ENCODE measurements around the gene UMOD.

UMOD gene

DNA sequence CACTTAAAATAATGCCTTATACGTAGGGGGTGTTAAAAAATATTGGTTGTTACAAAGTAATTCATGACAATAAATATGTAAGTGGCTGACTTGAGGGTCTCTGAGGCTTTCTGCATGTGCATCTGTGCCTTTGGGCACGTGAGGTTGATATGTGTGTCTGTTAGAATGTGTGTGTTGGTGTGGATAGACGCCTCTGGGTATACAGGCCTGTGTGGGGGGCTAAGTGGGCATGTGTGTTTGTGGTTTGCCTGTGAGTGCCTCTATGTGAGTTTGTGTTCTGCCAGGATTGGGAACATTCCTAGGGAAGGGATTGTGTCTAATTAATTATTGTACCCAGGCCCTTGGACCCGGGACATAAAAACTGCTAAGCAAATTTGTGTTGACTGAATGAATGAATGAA is 44.2 kb downstream of the UMOD start:
- TF ChIP-seq GATA3 (IDR thresholded peaks at IDR 0.05; ENCODE audit: low read depth, low read length), result no peak
- no peak for TF ChIP-seq GATA2 (IDR thresholded peaks at IDR 0.05; ENCODE audit: low read depth, low read length)

DNA sequence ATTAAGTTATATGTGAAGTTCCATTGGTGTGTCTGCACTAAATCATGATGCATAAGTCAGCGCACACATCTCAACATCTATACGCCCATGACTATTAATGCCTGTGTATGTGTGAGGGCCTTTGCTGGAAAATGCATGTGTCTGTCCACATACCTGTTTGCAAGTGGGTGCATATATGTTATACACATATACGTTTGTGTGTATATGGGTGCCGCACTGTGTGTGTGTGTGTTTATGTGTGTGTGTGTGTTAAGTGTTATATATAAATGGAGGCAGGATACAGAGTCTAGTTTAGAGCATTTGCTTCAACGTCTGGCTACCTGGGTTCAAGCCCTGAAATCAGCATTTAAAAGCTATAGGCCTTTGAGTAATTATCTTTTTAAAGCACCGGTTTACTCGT is 44.7 kb downstream of the UMOD start:
- TF ChIP-seq GATA2 (IDR thresholded peaks at IDR 0.05; ENCODE audit: low read depth, low read length) (no peak), GATA3 (IDR thresholded peaks at IDR 0.05; ENCODE audit: low read depth, low read length) (no peak)

DNA sequence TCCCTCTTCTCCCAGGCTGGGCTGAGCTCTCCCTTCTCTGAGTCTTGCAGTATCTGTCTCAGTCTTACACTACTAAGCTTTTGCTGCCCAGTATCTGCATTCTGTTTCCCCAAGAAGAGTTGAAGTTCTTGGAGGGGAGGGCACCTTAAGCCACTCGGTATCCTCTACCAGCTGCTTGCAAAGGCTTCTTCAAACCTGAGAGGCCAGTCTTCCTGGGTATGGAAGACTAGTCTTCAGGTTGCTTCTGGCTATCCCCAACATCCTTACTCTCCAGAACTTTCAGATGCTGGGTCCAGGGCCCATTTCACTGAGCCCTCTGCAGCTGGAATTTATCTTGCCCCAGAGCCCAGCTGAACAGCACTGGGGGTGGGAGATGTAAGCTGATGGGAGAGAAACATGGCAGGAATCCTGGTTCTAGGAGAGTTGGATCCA is 45.3 kb downstream of the UMOD start:
- TF ChIP-seq GATA3 (IDR thresholded peaks at IDR 0.05; ENCODE audit: low read depth, low read length) (no peak), GATA2 (IDR thresholded peaks at IDR 0.05; ENCODE audit: low read depth, low read length) (no peak)

DNA sequence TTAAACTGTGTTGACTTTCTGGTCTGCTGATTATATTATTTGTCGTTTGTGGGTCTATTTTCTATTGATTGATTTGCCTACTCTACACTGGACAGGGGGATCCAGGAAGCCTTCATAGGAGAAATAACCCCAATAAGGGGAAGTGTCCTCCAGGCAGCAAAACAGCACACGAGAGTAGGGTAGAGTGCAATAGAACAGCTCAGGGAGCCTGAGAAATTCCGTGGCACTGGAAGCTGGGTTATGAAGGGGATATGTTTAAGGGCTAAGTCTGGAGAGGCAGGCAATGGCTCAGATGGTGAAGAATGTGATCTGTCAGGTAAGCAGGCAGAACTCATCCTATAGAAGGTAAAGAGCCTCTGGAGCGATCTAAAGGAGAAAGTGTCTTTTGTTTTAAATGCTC is 46.1 kb downstream of the UMOD start:
- TF ChIP-seq GATA2 (IDR thresholded peaks at IDR 0.05; ENCODE audit: low read depth, low read length) (no peak), GATA3 (IDR thresholded peaks at IDR 0.05; ENCODE audit: low read depth, low read length) (no peak)

DNA sequence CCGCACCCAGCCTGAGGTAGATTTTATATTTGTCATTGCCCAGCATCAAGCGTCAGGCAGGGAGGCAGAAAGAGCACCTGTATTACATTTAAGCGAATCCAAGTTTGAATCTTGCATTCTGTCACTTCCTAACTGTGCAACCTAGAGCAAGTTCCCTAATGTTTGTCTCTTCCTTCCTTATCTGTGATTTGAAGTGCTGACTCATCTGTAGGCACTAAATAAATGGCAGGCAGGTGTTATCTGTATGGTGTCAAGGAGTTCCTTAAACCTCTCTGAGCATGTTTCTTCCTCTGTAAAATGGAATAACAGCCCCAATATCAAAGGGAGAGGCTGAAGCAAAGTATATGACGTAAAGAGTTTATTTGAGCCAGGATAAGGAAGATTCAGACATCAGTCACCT is 49.5 kb downstream of the UMOD start:
- TF ChIP-seq GATA2 (IDR thresholded peaks at IDR 0.05; ENCODE audit: low read depth, low read length) (no peak), GATA3 (IDR thresholded peaks at IDR 0.05; ENCODE audit: low read depth, low read length) (no peak)

DNA sequence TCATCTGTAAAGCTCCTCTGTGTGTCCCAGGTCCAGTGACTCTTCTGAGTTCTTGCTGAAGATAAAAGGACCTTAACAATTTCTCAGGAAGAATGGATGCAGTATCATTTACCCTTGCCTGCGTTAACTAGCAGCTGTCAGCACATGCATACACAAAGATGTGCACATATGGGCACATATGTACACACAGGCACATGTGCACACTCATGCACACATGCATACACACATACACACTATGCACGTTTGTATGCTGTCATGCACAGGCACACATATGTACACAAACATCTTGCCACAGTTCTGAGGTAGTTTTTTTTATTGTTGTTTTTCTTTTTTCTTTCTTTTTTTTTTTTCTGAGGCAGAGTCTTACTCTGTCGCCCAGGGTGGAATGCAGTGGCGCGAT is 50.1 kb downstream of the UMOD start:
- no peak for TF ChIP-seq GATA3 (IDR thresholded peaks at IDR 0.05; ENCODE audit: low read depth, low read length)
- TF ChIP-seq GATA2 (IDR thresholded peaks at IDR 0.05; ENCODE audit: low read depth, low read length), result no peak

DNA sequence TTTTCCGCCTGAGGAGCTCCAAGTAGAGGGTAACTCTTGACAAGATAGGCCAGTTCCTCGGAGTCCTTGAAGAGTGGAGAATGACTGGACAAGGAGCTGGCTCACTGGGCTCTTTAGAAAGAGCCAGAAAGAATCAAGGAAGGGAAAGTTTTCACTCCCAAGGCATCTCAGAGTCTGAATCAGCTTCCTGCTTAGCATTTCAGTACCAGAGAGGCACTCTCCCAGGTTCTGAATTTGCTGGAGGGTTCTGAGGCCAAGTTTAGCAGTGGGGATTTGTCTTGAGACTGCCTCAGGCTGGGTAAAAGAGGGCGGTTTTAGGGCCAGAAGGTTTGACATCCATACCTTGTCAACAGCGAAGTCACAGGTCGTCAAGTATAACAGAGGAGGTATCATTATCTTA is 50.7 kb downstream of the UMOD start:
- TF ChIP-seq GATA3 (IDR thresholded peaks at IDR 0.05; ENCODE audit: low read depth, low read length), result no peak
- no peak for TF ChIP-seq GATA2 (IDR thresholded peaks at IDR 0.05; ENCODE audit: low read depth, low read length)

DNA sequence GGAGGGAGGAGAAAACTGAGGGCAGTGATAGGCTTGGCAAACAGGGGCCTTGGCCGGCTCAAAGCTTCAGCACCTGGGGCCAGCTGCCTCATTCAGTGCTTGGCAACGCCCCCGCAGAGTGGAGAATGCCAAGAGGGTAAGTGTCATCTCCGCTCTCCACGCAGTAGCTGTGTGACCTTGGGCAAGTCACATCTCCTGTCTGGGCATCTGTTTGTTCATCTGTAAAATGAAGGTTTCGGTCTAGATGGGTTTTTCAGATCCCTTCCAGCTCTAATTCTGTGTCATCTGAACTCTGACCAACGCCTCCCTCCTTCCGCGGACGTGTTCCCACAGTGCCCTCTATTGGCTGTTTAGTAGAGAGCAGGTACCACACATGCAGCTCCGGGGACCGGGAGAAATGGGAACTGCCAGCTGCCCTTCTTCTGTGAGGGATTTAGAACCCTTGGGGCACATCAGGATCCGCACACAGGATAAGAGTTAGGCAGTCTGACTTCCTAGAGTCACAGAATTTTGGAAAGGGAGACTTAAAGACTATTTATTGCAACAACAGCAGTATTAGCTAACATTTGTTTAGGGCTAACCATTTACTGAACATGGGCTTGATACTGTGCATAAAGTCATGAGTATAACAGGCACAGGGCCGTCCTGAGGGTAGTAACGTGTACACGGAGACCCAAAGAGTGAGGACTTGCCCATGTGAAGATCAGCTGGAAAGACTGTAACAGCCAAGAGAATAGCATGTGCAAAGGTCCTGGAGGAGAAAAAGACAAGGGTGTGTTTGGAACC is 52.0 kb downstream of the UMOD start:
- TF ChIP-seq GATA3 (IDR thresholded peaks at IDR 0.05; ENCODE audit: low read depth, low read length) (no peak), GATA2 (IDR thresholded peaks at IDR 0.05; ENCODE audit: low read depth, low read length) (no peak)

DNA sequence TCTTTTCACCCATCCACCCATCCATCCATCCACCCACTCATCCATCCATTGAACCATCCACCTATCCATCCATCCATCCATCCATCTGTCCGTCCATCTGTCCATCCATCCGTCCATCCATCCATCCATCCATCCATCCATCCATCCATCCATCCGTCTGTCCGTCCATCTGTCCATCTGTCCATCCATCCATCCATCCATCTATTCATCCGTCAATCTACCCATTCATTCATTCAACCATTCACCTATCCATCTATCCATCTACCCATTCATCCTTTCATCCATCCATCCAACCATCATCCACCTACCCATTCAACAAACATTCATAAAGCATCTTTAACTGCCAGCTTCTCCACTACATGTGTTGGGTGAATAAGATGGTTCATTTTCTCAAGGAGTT is 54.1 kb downstream of the UMOD start:
- TF ChIP-seq GATA2 (IDR thresholded peaks at IDR 0.05; ENCODE audit: low read depth, low read length) (no peak), GATA3 (IDR thresholded peaks at IDR 0.05; ENCODE audit: low read depth, low read length) (no peak)

DNA sequence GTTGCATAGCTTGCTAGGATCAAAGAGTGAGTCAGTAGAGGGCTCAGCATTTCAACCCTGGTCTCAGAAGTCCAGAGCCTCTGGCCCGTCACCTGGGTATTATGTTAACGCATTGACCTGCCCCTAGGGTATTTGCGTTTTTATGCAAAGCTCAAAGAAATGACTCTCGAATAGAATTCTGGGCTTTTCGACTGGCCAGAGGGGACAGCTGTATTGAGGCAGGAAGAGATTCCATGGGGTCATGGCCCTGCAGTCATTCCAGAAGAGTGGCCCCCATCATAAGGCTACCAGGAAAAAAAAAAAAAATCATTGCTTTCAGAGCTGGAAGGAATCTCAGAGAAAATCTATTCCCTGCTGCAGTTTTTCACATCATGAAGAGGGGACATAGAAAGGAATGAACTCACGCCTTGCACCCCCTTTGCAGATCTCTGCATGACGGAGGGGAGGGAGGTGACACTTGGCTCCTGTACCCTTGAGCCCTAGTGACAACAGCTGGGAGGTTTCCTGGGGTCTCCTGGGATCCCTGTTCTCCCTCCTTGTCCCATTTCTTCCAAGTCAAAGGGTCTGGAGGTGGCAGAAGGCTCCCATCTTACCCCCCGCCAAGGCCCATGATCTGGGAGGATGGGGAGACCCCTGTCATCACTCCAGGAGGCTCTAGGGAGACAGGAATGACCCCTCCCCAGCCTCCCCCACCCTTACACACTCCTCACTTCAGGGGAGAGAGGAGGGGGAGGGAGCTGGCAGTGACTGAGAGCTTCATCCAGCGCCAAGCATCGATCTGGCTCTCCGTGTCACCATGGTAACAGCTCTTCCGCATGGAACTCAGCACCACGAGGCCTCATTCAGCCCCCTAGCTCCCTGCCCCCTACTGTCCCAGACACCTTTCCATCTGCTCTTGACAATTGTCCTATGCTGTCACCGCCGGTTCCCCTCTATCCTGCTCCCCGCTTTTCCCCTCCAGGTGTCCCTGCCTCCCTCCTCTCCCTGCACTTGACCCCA is 61.0 kb downstream of the UMOD start:
- TF ChIP-seq GATA2 (IDR thresholded peaks at IDR 0.05; ENCODE audit: low read depth, low read length) (no peak), GATA3 (IDR thresholded peaks at IDR 0.05; ENCODE audit: low read depth, low read length) (no peak)

DNA sequence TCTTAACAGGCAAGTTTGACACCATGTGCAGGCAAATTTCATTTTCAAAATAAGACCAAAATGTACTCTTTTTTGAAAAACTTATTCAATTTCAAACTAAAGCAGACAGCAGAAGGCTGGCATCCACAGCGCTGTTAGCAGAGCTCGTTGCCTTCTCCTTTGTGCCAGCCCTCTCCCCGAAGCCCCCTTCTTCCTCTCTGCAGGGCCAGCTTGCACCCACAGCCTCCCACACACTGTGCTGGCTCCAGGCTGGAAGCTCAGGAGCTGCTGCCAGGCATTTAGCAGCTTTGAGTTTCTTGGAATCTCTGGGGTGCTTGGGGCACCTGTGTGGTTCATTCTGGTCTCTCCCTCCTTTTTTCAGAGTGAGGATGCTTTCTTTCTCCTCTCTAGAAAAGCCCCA is 62.9 kb downstream of the UMOD start:
- TF ChIP-seq GATA2 (IDR thresholded peaks at IDR 0.05; ENCODE audit: low read depth, low read length) (no peak), GATA3 (IDR thresholded peaks at IDR 0.05; ENCODE audit: low read depth, low read length) (no peak)

DNA sequence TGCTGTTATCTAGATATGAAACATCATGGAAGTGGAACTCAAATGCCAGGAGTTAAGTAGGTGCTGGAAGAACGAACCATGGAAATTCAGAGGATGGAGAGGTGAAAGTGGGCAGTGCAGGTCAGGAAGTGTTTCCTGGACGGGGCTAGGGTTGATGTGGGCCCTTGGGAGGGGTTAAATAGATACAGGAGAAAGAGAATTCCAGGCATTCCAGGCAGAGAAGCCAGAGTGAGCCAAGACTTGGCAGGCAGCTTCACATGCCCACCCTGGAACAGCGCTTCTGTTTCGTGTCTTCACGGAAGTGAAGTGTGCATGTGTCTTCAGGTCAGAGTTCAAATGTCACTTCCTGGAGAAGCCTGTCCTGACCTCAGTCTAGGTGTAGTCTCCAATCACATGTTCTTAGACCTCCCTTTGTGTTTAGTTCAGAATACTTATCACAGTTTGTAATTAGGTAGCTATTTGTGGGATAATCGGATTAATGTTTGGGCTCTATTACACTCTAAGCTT is 66.5 kb downstream of the UMOD start:
- TF ChIP-seq GATA2 (IDR thresholded peaks at IDR 0.05; ENCODE audit: low read depth, low read length) (no peak), GATA3 (IDR thresholded peaks at IDR 0.05; ENCODE audit: low read depth, low read length) (no peak)

Measured in SH-SY5Y (cell line).